Tibial nerve (tissue), 4 donors: ENCODE results near the gene TNIP2.

ENCODE experiments used
- CTCF ChIP-seq, 5 experiments: fragments of 200-600 bp in 3 of 5; fragments of 450-650 bp in 2 of 5; sonication (generic) in 3 of 5; IDR thresholded peaks; one replicate each; pipeline ENCODE4 v1.5.1; 2016 to 2019; ENCODE audit warnings: antibody characterized with exemption in 5 of 5, mild to moderate bottlenecking in 3 of 5, moderate library complexity in 2 of 5
- EP300 ChIP-seq, 2 donors: sonication (generic); formaldehyde crosslinking; IDR thresholded peaks; one replicate each; pipeline ENCODE4 v1.6.1; 2017; ENCODE audit warnings: antibody characterized with exemption in 2 of 2, mild to moderate bottlenecking in 1 of 2
- POLR2A ChIP-seq, 2 donors: fragments of 450-650 bp; IDR thresholded peaks; one replicate each; pipeline ENCODE4 v1.6.1; 2017; ENCODE audit warnings: antibody characterized with exemption in 2 of 2, mild to moderate bottlenecking in 2 of 2, moderate library complexity in 2 of 2

- no peak for TF ChIP-seq CTCF (IDR thresholded peaks at IDR 0.05)
- no peak for TF ChIP-seq POLR2A (IDR thresholded peaks at IDR 0.05)
- TF ChIP-seq EP300 (IDR thresholded peaks at IDR 0.05), result no peak
These were observed 60.6 kb downstream of the TNIP2 start for GRCh38 chr4:2695346-2696060.
